Lower lobe of right lung (tissue), 2 donors: ENCODE results near the gene RIT1. TPM values are rescaled to one million over a fixed set of nuclear protein-coding genes. Genes with fewer than 3 reads are reported as not detected.

Experiments used
- ATAC-seq, 2 donors: fragments of 200-7000 bp; cut with Tn5 transposase; one replicate each; pipeline ENCODE4 v1.9.1; 2020 to 2022; ENCODE audit warnings: mild to moderate bottlenecking in 2 of 2, moderate library complexity in 2 of 2
- DNase-seq: peaks from one replicate; pipeline ENCODE4 v3.0.0-alpha.2; 2020
- H3K27ac ChIP-seq: fragments of 200-600 bp; one replicate; pipeline ENCODE4 v1.8.0; 2022
- H3K27me3 ChIP-seq: fragments of 200-600 bp; one replicate; pipeline ENCODE4 v1.8.0; 2022; ENCODE audit warnings: low read depth
- H3K36me3 ChIP-seq: fragments of 200-600 bp; one replicate; pipeline ENCODE4 v1.8.0; 2022; ENCODE audit warnings: mild to moderate bottlenecking
- H3K4me1 ChIP-seq: fragments of 200-600 bp; one replicate; pipeline ENCODE4 v1.8.0; 2022
- H3K4me3 ChIP-seq: fragments of 200-600 bp; one replicate; pipeline ENCODE4 v1.8.0; 2022; ENCODE audit warnings: mild to moderate bottlenecking
- H3K9me3 ChIP-seq: fragments of 200-600 bp; one replicate; pipeline ENCODE4 v1.8.0; 2022
- intact Hi-C: fragments of 100-400 bp; cut with DNase I; formaldehyde crosslinking; loops from one replicate; pipeline ENCODE4 v1.11.0; 2022
- total RNA-seq: library from RNA; stranded (reverse); fragmentation: NEBNext Ultra II Directional; extraction: Animal tissue kit (Norgen Biotek cat#: 25700); gene quantifications from one replicate; pipeline ENCODE4 v1.2.1, GENCODE V29; 2021
- TF ChIP-seq, protein P1 (sequence below): fragments of 200-600 bp; IDR thresholded peaks from one replicate; pipeline ENCODE4 v1.8.0; 2022; ENCODE audit warnings: antibody characterized with exemption, mild to moderate bottlenecking
- donor health status: DM: no; HTN: yes; CAD: no; lungs with severe emphysema.

RIT1 gene
- total RNA-seq, 1 donor from 2014 or later, result 56.4 TPM

DNA sequence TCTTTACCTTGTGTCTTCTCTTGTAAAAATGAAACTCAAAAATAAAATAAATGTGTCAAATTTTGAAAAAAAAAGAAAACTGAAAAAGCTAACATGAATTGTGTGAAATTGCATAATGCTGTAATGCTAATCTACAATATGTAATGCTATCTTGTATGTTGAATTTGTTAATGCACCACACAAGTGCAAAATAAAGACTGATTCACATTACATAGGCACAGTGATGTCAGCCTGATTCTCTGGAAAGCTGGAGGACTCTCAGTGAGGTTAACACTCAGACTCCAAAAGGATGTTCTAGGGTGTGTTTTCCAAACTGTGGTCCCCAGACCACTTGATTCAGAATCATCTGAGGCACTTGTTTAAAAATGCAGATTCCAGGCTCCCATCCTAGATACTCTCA is 26.2 kb downstream of the RIT1 start:
- no peak for ATAC-seq
- Histone ChIP-seq H3K4me1 (no peaks in the 10 kb centered on the region), H3K27ac (no peak overlapping the region), H3K4me3 (no peak overlapping the region), H3K9me3 (no peaks in the 10 kb centered on the region), H3K27me3 (no peaks in the 10 kb centered on the region), H3K36me3 (peaks cover 18% of the 10 kb centered on the region)
- intact Hi-C loops, result no loop called here
- TF ChIP-seq, protein P1, sequence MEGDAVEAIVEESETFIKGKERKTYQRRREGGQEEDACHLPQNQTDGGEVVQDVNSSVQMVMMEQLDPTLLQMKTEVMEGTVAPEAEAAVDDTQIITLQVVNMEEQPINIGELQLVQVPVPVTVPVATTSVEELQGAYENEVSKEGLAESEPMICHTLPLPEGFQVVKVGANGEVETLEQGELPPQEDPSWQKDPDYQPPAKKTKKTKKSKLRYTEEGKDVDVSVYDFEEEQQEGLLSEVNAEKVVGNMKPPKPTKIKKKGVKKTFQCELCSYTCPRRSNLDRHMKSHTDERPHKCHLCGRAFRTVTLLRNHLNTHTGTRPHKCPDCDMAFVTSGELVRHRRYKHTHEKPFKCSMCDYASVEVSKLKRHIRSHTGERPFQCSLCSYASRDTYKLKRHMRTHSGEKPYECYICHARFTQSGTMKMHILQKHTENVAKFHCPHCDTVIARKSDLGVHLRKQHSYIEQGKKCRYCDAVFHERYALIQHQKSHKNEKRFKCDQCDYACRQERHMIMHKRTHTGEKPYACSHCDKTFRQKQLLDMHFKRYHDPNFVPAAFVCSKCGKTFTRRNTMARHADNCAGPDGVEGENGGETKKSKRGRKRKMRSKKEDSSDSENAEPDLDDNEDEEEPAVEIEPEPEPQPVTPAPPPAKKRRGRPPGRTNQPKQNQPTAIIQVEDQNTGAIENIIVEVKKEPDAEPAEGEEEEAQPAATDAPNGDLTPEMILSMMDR, result no peak
- DNase-seq, result no peak

DNA sequence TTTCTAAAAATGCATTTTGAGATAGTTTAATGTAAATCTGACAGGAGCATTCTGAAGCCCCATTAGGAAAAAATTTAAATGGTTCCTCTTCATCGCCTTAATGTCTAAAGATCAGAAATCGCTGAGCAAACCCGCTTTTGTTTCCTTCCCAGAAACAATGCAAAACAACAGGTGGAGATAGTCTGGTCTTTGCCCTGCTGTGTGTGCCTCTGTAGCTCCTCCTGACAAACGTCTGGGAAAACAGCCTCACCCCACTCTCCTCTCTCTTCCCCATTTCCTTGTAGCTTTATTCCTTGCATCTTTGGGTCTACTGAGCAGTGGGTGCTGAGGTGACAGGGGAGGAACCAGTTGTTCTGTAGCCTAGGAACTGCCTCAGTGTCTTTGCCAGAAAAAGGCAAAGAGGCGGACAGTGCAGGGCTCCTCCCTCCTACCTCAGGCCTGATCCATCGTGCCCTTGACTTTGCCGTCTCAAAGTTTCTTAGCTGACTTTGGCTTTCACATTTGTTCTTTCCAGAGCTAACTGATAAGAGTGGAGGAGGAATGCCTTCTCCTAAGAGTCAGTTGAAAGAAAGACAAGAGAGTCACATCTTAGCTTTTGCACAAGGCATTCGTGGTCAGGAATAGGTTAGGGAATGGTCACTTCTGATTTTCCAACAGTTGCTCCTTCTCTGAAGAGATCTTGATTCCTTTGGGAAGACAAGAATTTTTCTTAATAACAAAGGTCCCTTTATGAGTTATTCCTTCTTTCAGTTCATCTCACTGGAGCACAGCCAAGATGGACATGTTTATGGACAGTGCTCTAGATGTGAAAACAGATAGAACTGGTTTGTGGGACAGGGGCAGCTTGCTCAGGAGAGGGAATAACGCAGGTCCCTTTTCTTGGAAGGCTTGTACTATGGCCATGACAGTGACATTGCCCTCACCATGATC is 26.9 kb downstream of the RIT1 start:
- ATAC-seq, result no peak
- Histone ChIP-seq H3K4me1 (no peaks in the 10 kb centered on the region), H3K9me3 (no peaks in the 10 kb centered on the region), H3K4me3 (no peak overlapping the region), H3K27ac (no peak overlapping the region), H3K27me3 (no peaks in the 10 kb centered on the region), H3K36me3 (peaks cover 18% of the 10 kb centered on the region)
- intact Hi-C loops, result no loop called here
- DNase-seq, result no peak
- TF ChIP-seq, protein P1, result no peak

GRCh38 chr1:155882766-155883165 is 28.4 kb downstream of the RIT1 start:
- H3K4me1 ChIP-seq, result no peaks in the 10 kb centered on the region
- intact Hi-C loops, result no loop called here
- peaks cover 18% of the 10 kb centered on the region for H3K36me3 ChIP-seq
- DNase-seq (no peak), ATAC-seq (no peak)
- no peak overlapping the region for H3K4me3 ChIP-seq
- H3K27ac ChIP-seq, result no peak overlapping the region
- TF ChIP-seq, protein P1, result no peak
- no peaks in the 10 kb centered on the region for H3K27me3 ChIP-seq
- no peaks in the 10 kb centered on the region for H3K9me3 ChIP-seq

GRCh38 chr1:155882235-155882634 is 28.9 kb downstream of the RIT1 start:
- no peak for ATAC-seq
- no peak overlapping the region for H3K27ac ChIP-seq
- no peaks in the 10 kb centered on the region for H3K4me1 ChIP-seq
- peaks cover 18% of the 10 kb centered on the region for H3K36me3 ChIP-seq
- TF ChIP-seq, protein P1, result no peak
- intact Hi-C loops, result no loop called here
- H3K4me3 ChIP-seq, result no peak overlapping the region
- DNase-seq, result no peak
- no peaks in the 10 kb centered on the region for H3K27me3 ChIP-seq
- no peaks in the 10 kb centered on the region for H3K9me3 ChIP-seq

- no peak overlapping the region for H3K27ac ChIP-seq
- H3K27me3 ChIP-seq, result no peaks in the 10 kb centered on the region
- peaks cover 18% of the 10 kb centered on the region for H3K36me3 ChIP-seq
- no peak for DNase-seq
- H3K4me3 ChIP-seq, result no peak overlapping the region
- ATAC-seq, result no peak
- TF ChIP-seq, protein P1, result no peak
- no peaks in the 10 kb centered on the region for H3K9me3 ChIP-seq
- no peaks in the 10 kb centered on the region for H3K4me1 ChIP-seq
- intact Hi-C loops, result no loop called here
Observed at GRCh38 chr1:155880950-155881349, 30.2 kb downstream of the RIT1 start.
